Thyroid gland (tissue), 4 donors: ENCODE data around the gene FAM222A.

Experiments used
- CTCF ChIP-seq, 6 experiments: fragments of 200-600 bp in 3 of 6; fragments of 450-650 bp in 3 of 6; sonication (generic) in 3 of 6; IDR thresholded peaks; one replicate each; pipeline ENCODE4 v1.5.1; 2016 to 2019; ENCODE audit warnings: antibody characterized with exemption in 6 of 6, mild to moderate bottlenecking in 2 of 6, inconsistent platforms in 1 of 6, moderate library complexity in 1 of 6
- POLR2A ChIP-seq, 2 donors: fragments of 450-650 bp; IDR thresholded peaks; one replicate each; pipeline ENCODE4 v1.6.1; 2017; ENCODE audit warnings: antibody characterized with exemption in 2 of 2, mild to moderate bottlenecking in 2 of 2, moderate library complexity in 1 of 2

DNA sequence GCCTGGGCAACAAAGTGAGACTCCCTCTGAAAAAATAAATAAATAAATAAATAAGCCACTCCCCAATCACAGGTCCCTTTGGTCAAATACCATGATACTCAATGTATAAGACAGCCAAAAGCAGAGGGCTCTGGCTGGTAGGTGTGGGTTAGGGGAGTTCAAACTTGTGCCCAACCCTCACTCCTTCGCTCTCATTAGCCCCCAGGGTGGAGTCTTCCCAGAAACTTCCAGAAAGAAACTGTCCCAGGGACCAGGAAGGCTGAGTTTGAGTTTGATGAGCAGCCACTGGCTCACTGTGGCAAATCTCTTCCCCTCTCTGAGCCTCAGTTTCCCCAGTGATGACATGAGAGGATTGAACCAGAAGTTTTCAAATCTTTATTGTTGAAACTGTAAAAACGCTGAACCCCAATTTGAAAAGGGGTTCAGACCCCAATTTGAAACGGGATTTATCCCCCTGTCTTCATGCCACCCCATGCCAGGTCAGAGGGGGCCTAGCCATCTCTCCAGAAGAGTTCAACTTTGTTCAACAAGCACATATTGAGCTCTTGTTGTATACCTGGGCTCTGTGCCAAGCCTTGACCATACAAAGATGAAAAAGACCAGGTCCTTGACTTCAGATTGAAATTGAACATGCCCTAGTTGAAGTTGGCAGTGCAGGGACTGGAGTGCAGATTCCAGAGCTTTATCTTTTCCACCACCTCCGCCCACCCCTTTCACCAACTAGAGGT is 9.1 kb upstream of the FAM222A start:
- TF ChIP-seq POLR2A (IDR thresholded peaks at IDR 0.05) (no peak), CTCF (IDR thresholded peaks at IDR 0.05) (no peak)
